ENCODE results near the gene CNNM4. TPM values are rescaled to one million over a fixed set of nuclear protein-coding genes. Genes with fewer than 3 reads are reported as not detected.

The CNNM4 gene
- total RNA-seq, 1 donor from 2014 or later, result 5.8 TPM

GRCh38 chr2:96846825-96847224 is 86.1 kb downstream of the CNNM4 start:
- H3K9me3 ChIP-seq (ENCODE audit: insufficient read depth, low read depth, low read length), result no peaks in the 10 kb centered on the region
- no peaks in the 10 kb centered on the region for H3K9me3 Mint-ChIP-seq (ENCODE audit: unreplicated experiment)
- H3K4me1 ChIP-seq (ENCODE audit: insufficient read depth, low read length), result no peaks in the 10 kb centered on the region
- H4K20me1 ChIP-seq (ENCODE audit: insufficient read depth, low read length), result no peaks in the 10 kb centered on the region
- no peak overlapping the region for H3K27ac Mint-ChIP-seq (ENCODE audit: unreplicated experiment)
- peaks cover 7% of the 10 kb centered on the region for H3K36me3 ChIP-seq (ENCODE audit: insufficient read depth, low read length)
- no peak overlapping the region for H3K4me3 Mint-ChIP-seq (ENCODE audit: unreplicated experiment)
- H3K4me3 ChIP-seq (ENCODE audit: insufficient read depth, low read depth, low read length), result no peak overlapping the region
- no peak overlapping the region for H3K27ac ChIP-seq (ENCODE audit: low read depth, low read length)
- H3K9ac ChIP-seq (ENCODE audit: low read length), result no peak overlapping the region
- H3K36me3 Mint-ChIP-seq (ENCODE audit: low read depth, unreplicated experiment), result peaks cover 7% of the 10 kb centered on the region
- no peaks in the 10 kb centered on the region for H3K4me1 Mint-ChIP-seq (ENCODE audit: low read depth, unreplicated experiment)
- H3K79me2 ChIP-seq (ENCODE audit: insufficient read depth, low read length), result no peaks in the 10 kb centered on the region
- H2AFZ ChIP-seq (ENCODE audit: low read depth, low read length), result no peak overlapping the region
- H3K4me2 ChIP-seq (ENCODE audit: low read length), result no peak overlapping the region
- TF ChIP-seq CTCF (IDR thresholded peaks at IDR 0.05; ENCODE audit: insufficient read depth, low read depth, low read length) (no peak), EZH2 (IDR thresholded peaks at IDR 0.05; ENCODE audit: insufficient read depth, low read length) (no peak)
- no peaks in the 10 kb centered on the region for H3K27me3 Mint-ChIP-seq (ENCODE audit: low read depth, unreplicated experiment)
- no peak for FAIRE-seq
- H3K27me3 ChIP-seq (ENCODE audit: insufficient read depth, low read length), result no peaks in the 10 kb centered on the region
- no peak for DNase-seq (ENCODE audit: low read depth)

GRCh38 chr2:96847586-96847985 is 86.9 kb downstream of the CNNM4 start:
- no peak overlapping the region for H3K4me3 ChIP-seq (ENCODE audit: insufficient read depth, low read depth, low read length)
- TF ChIP-seq EZH2 (IDR thresholded peaks at IDR 0.05; ENCODE audit: insufficient read depth, low read length) (no peak), CTCF (IDR thresholded peaks at IDR 0.05; ENCODE audit: insufficient read depth, low read depth, low read length) (no peak)
- no peak overlapping the region for H3K27ac ChIP-seq (ENCODE audit: low read depth, low read length)
- H4K20me1 ChIP-seq (ENCODE audit: insufficient read depth, low read length), result no peaks in the 10 kb centered on the region
- no peaks in the 10 kb centered on the region for H3K4me1 ChIP-seq (ENCODE audit: insufficient read depth, low read length)
- no peak overlapping the region for H3K4me2 ChIP-seq (ENCODE audit: low read length)
- H3K9ac ChIP-seq (ENCODE audit: low read length), result no peak overlapping the region
- DNase-seq (ENCODE audit: low read depth) (no peak), FAIRE-seq (no peak)
- no peaks in the 10 kb centered on the region for H3K27me3 ChIP-seq (ENCODE audit: insufficient read depth, low read length)
- Mint-ChIP-seq H3K27me3 (ENCODE audit: low read depth, unreplicated experiment) (no peaks in the 10 kb centered on the region), H3K4me1 (ENCODE audit: low read depth, unreplicated experiment) (no peaks in the 10 kb centered on the region), H3K4me3 (ENCODE audit: unreplicated experiment) (no peak overlapping the region), H3K27ac (ENCODE audit: unreplicated experiment) (no peak overlapping the region), H3K36me3 (ENCODE audit: low read depth, unreplicated experiment) (peaks cover 7% of the 10 kb centered on the region), H3K9me3 (ENCODE audit: unreplicated experiment) (no peaks in the 10 kb centered on the region)
- H3K36me3 ChIP-seq (ENCODE audit: insufficient read depth, low read length), result peaks cover 7% of the 10 kb centered on the region
- H2AFZ ChIP-seq (ENCODE audit: low read depth, low read length), result no peak overlapping the region
- no peaks in the 10 kb centered on the region for H3K79me2 ChIP-seq (ENCODE audit: insufficient read depth, low read length)
- H3K9me3 ChIP-seq (ENCODE audit: insufficient read depth, low read depth, low read length), result no peaks in the 10 kb centered on the region

GRCh38 chr2:96848264-96848663 is 87.6 kb downstream of the CNNM4 start:
- Mint-ChIP-seq H3K4me1 (ENCODE audit: low read depth, unreplicated experiment) (no peaks in the 10 kb centered on the region), H3K27me3 (ENCODE audit: low read depth, unreplicated experiment) (no peaks in the 10 kb centered on the region), H3K4me3 (ENCODE audit: unreplicated experiment) (no peak overlapping the region), H3K9me3 (ENCODE audit: unreplicated experiment) (no peaks in the 10 kb centered on the region), H3K36me3 (ENCODE audit: low read depth, unreplicated experiment) (peaks cover 5% of the 10 kb centered on the region), H3K27ac (ENCODE audit: unreplicated experiment) (no peak overlapping the region)
- Histone ChIP-seq H3K27me3 (ENCODE audit: insufficient read depth, low read length) (no peaks in the 10 kb centered on the region), H3K4me3 (ENCODE audit: insufficient read depth, low read depth, low read length) (no peak overlapping the region), H2AFZ (ENCODE audit: low read depth, low read length) (no peak overlapping the region), H3K79me2 (ENCODE audit: insufficient read depth, low read length) (no peaks in the 10 kb centered on the region), H3K27ac (ENCODE audit: low read depth, low read length) (no peak overlapping the region), H4K20me1 (ENCODE audit: insufficient read depth, low read length) (no peaks in the 10 kb centered on the region), H3K4me2 (ENCODE audit: low read length) (no peak overlapping the region), H3K9ac (ENCODE audit: low read length) (no peak overlapping the region), H3K9me3 (ENCODE audit: insufficient read depth, low read depth, low read length) (no peaks in the 10 kb centered on the region), H3K36me3 (ENCODE audit: insufficient read depth, low read length) (peaks cover 7% of the 10 kb centered on the region), H3K4me1 (ENCODE audit: insufficient read depth, low read length) (no peaks in the 10 kb centered on the region)
- DNase-seq (ENCODE audit: low read depth) (no peak), FAIRE-seq (no peak)
- TF ChIP-seq CTCF (IDR thresholded peaks at IDR 0.05; ENCODE audit: insufficient read depth, low read depth, low read length) (no peak), EZH2 (IDR thresholded peaks at IDR 0.05; ENCODE audit: insufficient read depth, low read length) (no peak)
